Astrocyte of the hippocampus (primary cell): ENCODE measurements around the gene REP15.
"Not testable (repeated sequence)": the region's sequence is repeated elsewhere in the genome, so short reads cannot be mapped to it uniquely, and the experiment has no call there.

ENCODE experiments used
- DNase-seq: peaks from one replicate; pipeline ENCODE4 v3.0.0; 2011; ENCODE audit warnings: low read depth, low spot score

REP15 gene

GRCh38 chr12:27696293-27696652 is at the start of gene REP15:
TSS of gene REP15 (plus strand) at chr12:27696447. CDS start at chr12:27696563, 116 bp downstream.
- no peak for DNase-seq

GRCh38 chr12:27650011-27650410 is 46.2 kb upstream of the REP15 start:
- DNase-seq: no peak

GRCh38 chr12:27651201-27651600 is 45.0 kb upstream of the REP15 start:
- DNase-seq: no peak

GRCh38 chr12:27652174-27652763 is 44.0 kb upstream of the REP15 start:
- peak; percentile 87 for DNase-seq

GRCh38 chr12:27653661-27654060 is 42.6 kb upstream of the REP15 start:
- DNase-seq: no peak

GRCh38 chr12:27655476-27655875 is 40.8 kb upstream of the REP15 start:
- DNase-seq: not testable (repeated sequence)

GRCh38 chr12:27657296-27657695 is 39.0 kb upstream of the REP15 start:
- no peak for DNase-seq

- DNase-seq: no peak
These were observed 30.5 kb upstream of the REP15 start for GRCh38 chr12:27665704-27666103.

GRCh38 chr12:27666510-27666909 is 29.7 kb upstream of the REP15 start:
- no peak for DNase-seq

- peak; percentile 75 for DNase-seq
These were observed 28.7 kb upstream of the REP15 start for GRCh38 chr12:27667540-27667939.

- no peak for DNase-seq
These were observed 24.2 kb upstream of the REP15 start for GRCh38 chr12:27672051-27672450.

- DNase-seq: no peak
These were observed 23.6 kb upstream of the REP15 start for GRCh38 chr12:27672643-27673042.

- DNase-seq: no peak
These were observed 23.0 kb upstream of the REP15 start for GRCh38 chr12:27673101-27673718.

- DNase-seq: no peak
These were observed 21.3 kb upstream of the REP15 start for GRCh38 chr12:27674989-27675388.

- DNase-seq: no peak
These were observed 15.6 kb upstream of the REP15 start for GRCh38 chr12:27680619-27681018.

GRCh38 chr12:27682534-27682933 is 13.7 kb upstream of the REP15 start:
- peak; percentile 26 for DNase-seq

- no peak for DNase-seq
These were observed 11.0 kb upstream of the REP15 start for GRCh38 chr12:27685274-27685673.

GRCh38 chr12:27686147-27686546 is 10.1 kb upstream of the REP15 start:
- no peak for DNase-seq

- DNase-seq: no peak
These were observed 7.6 kb upstream of the REP15 start for GRCh38 chr12:27688671-27689070.

GRCh38 chr12:27689558-27690180 is 6.6 kb upstream of the REP15 start:
- DNase-seq: no peak

- no peak for DNase-seq
These were observed 2.8 kb upstream of the REP15 start for GRCh38 chr12:27693403-27693802.

GRCh38 chr12:27695556-27696292 is 523 bp upstream of the REP15 start:
- no peak for DNase-seq
